ENCODE measurements around the gene SLC25A13. TPM values are rescaled to one million over a fixed set of nuclear protein-coding genes. Genes with fewer than 3 reads are reported as not detected.
A peak's percentile ranks its signal among the peaks of the same experiment; 100 is the strongest.

The SLC25A13 gene
- total and polyA plus RNA-seq, 2 of the 13 experiments (the other 11 are each of a cell fraction or from before 2014, with no cell fraction given): 36.2 to 84.9 TPM

- TF ChIP-seq KDM5B (CRISPR knock-in tag; IDR thresholded peaks at IDR 0.05; ENCODE audit: borderline replicate concordance): peak; percentile 95
- TF ChIP-seq ZNF563 (CRISPR knock-in tag; IDR thresholded peaks at IDR 0.05): peak; percentile 96
- TF ChIP-seq CHD4 (IDR thresholded peaks at IDR 0.05; ENCODE audit: borderline replicate concordance, low read length): no peak
- peak; percentile 21 for TF ChIP-seq BRD4 (CRISPR knock-in tag; IDR thresholded peaks at IDR 0.05)
- TF ChIP-seq HNF1A (IDR thresholded peaks at IDR 0.05; ENCODE audit: low read depth): no peak
- TF ChIP-seq HNF1A (CRISPR knock-in tag; IDR thresholded peaks at IDR 0.05; ENCODE audit: borderline replicate concordance): peak; percentile 92
- TF ChIP-seq MAZ (IDR thresholded peaks at IDR 0.05; ENCODE audit: borderline replicate concordance, low read depth, low read length): peak; percentile 56
- TF ChIP-seq MAZ (CRISPR knock-in tag; IDR thresholded peaks at IDR 0.05; ENCODE audit: low read depth): peak; percentile 98; the same call in 1 of the 2 replicates
- peak; percentile 66; the same call in 1 of the 2 replicates for TF ChIP-seq SMAD9 (CRISPR knock-in tag; IDR thresholded peaks at IDR 0.05)
- TF ChIP-seq, protein P1, sequence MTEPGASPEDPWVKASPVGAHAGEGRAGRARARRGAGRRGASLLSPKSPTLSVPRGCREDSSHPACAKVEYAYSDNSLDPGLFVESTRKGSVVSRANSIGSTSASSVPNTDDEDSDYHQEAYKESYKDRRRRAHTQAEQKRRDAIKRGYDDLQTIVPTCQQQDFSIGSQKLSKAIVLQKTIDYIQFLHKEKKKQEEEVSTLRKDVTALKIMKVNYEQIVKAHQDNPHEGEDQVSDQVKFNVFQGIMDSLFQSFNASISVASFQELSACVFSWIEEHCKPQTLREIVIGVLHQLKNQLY (CRISPR knock-in tag; IDR thresholded peaks at IDR 0.05): peak; percentile 100
- TF ChIP-seq TCF7 (IDR thresholded peaks at IDR 0.05; ENCODE audit: low read depth): peak; percentile 43; the same call in 1 of the 2 replicates
- no peak for TF ChIP-seq SMARCC2 (IDR thresholded peaks at IDR 0.05)
- peak; percentile 83 for TF ChIP-seq NR2C2 (CRISPR knock-in tag; IDR thresholded peaks at IDR 0.05; ENCODE audit: borderline replicate concordance)
- TF ChIP-seq, protein P2, sequence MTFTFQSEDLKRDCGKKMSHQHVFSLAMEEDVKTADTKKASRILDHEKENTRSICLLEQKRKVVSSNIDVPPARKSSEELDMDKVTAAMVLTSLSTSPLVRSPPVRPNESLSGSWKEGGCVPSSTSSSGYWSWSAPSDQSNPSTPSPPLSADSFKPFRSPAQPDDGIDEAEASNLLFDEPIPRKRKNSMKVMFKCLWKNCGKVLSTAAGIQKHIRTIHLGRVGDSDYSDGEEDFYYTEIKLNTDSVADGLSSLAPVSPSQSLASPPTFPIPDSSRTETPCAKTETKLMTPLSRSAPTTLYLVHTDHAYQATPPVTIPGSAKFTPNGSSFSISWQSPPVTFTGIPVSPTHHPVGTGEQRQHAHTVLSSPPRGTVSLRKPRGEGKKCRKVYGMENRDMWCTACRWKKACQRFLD (CRISPR knock-in tag; IDR thresholded peaks at IDR 0.05; ENCODE audit: borderline replicate concordance): peak; percentile 94
- TF ChIP-seq ZNF761 (CRISPR knock-in tag; conservative IDR thresholded peaks at IDR 0.05): peak; percentile 97
- TF ChIP-seq SMARCE1 (IDR thresholded peaks at IDR 0.05; ENCODE audit: borderline replicate concordance): no peak
- no peak for TF ChIP-seq NR3C1 (CRISPR knock-in tag; IDR thresholded peaks at IDR 0.05)
- TF ChIP-seq, protein P3, sequence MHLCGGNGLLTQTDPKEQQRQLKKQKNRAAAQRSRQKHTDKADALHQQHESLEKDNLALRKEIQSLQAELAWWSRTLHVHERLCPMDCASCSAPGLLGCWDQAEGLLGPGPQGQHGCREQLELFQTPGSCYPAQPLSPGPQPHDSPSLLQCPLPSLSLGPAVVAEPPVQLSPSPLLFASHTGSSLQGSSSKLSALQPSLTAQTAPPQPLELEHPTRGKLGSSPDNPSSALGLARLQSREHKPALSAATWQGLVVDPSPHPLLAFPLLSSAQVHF (CRISPR knock-in tag; IDR thresholded peaks at IDR 0.05): peak; percentile 85; the same call in 1 of the 2 replicates
- TF ChIP-seq NFIB (CRISPR knock-in tag; IDR thresholded peaks at IDR 0.05; ENCODE audit: borderline replicate concordance): peak; percentile 87; the same call in 1 of the 2 replicates
- peak; percentile 92 for TF ChIP-seq ZBTB8A (CRISPR knock-in tag; IDR thresholded peaks at IDR 0.05; ENCODE audit: borderline replicate concordance, low read depth)
- peak; percentile 57 for TF ChIP-seq PHF5A (CRISPR knock-in tag; IDR thresholded peaks at IDR 0.05; ENCODE audit: low read depth, unreplicated experiment)
- no peak; the same call in 1 of the 2 replicates for TF ChIP-seq CENPBD1 (CRISPR knock-in tag; IDR thresholded peaks at IDR 0.05; ENCODE audit: borderline replicate concordance, low read depth)
- peak; percentile 94 for TF ChIP-seq ZNF160 (CRISPR knock-in tag; IDR thresholded peaks at IDR 0.05)
Observed at GRCh38 chr7:96321658-96322372, at the start of gene SLC25A13 (continued).
